Raji (cell line): ENCODE data around the gene PHF21A.
A peak's percentile ranks its signal among the peaks of the same experiment; 100 is the strongest.

Source experiments
- POLR2A ChIP-seq: IDR thresholded peaks from 2 replicates; pipeline ENCODE4 v1.6.1; 2011; ENCODE audit warnings: low read depth, low read length, control low read depth; ENCODE audit not compliant: insufficient read depth

The PHF21A gene

DNA sequence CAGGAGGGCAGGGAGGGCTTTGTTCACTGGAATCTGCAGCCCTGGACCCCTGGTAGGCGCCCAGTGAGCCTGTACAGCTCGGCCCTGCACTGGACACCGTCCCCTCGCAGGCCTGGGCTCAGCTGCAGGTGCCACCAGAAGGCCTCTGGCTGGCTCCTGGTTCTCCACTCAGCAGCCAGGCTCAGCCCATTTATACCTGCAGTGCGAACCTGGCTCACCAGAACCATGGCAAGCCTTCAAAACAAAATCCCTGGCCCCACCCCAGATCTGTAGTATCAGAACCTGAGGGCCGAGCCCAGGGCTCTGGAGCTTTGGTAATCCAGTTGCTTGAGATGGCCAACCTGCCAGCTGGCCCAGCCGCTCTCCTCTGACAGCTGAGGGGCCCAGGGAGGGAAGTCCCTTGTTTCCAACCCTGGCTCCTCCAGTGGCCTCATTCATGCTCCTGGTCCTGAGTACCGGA lies 213.3 kb downstream of the PHF21A start:
- peak; percentile 10; the same call in 1 of the 2 replicates for TF ChIP-seq POLR2A

DNA sequence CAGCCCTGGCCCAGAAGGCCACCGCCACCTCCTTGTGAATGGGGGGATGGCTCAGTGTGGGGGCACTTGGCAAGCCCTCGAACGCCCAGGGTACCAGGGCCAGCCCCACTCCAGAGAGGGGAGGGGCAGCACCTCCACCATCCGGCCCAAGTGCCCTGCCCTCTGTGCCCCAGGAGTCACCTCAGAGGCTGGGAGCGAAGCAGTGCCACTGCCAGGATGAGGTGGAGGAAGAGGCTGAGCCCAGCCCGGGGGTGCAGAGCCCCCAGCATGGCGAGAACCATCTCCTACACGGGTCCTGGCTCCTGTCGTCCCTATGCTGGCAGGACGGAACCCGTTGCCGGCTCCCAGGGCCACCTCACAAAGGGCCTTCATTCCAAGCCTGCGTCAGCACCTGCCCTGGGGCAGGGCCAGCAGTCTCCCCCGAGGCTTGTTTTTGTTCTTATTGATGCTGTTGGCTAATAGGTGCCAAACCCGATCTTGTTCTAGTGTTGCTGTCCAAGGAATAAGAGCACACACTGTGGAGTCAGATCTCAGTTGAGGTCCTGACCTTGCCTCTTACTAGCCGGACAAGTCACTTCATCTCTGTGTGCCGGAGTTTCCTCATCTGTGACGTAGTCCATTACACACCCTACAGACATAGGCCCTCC lies 214.2 kb downstream of the PHF21A start, which contains the start of gene FREY1:
Gene FREY1 (minus strand): TSS at position 307 of the 647 bp plus-strand sequence. CDS start 26 bp downstream, at position 281.
- no peak; the same call in 1 of the 2 replicates for TF ChIP-seq POLR2A

DNA sequence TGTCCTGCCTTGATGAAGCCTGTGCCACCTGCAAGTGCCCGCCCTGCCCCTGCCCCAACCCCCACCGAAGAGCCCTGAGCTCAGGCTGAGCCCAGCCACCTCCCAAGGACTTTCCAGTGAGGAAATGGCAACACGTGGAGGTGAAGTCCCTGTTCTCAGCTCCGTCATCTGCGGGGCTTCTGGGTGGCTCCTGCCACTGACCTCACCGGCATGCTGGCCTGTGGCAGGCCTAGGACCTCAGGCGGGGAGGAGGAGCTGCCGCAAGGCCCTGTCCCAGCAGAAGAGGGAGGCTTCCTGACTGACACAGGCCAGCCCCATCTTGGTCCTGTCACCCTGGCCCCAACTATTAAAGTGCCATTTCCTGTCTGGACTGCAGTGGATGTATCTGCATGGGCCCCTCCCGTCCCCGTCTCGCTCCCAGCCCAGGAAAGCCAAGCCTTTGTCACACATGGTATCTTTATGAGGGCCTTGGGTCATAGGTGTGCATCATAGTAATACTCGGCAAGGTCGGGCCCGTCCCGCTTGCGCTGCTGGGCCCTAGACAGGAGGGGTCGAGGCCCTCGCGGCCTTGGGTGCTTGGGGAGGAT lies 215.1 kb downstream of the PHF21A start:
- TF ChIP-seq POLR2A = no peak

DNA sequence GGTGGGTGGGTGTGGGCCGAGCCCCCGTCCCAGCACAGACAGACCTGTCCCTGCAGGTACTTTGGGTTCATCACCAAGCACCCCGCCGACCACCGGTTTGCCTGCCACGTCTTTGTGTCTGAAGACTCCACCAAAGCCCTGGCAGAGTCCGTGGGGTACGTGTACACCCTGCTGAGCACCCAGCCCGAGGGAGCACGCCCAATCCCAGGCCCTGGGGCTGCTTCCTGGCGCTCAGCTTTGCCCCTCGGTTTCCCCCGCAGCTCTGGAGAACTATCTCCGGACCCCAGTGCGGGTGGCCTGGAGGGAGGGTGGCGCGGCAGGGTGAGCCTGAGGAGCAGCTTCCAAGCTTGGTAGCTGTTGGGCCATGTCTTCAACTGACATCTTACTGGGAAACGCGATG lies 216.2 kb downstream of the PHF21A start:
- TF ChIP-seq POLR2A = no peak

DNA sequence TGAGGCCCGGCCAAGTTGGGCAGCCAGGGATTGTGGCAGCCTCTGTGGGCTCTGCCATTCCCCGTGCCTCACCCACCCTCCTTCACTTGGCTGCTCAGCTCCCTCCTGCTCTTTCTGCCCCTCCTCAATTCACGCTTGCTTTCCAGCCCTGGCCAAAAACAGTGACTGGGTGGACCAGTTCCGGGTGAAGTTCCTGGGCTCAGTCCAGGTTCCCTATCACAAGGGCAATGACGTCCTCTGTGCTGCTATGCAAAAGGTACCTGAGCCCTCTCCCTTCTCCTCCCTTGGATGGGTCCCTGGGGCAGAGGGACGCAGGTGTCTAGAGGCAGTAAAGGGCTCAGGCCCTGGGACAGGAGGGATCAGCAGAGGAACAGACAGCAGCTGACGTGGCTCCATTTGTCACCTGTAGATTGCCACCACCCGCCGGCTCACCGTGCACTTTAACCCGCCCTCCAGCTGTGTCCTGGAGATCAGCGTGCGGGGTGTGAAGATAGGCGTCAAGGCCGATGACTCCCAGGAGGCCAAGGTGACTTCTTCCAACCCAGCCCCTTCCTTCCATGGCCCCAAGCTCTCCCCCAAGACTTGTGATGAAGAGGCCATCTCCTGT lies 216.8 kb downstream of the PHF21A start:
- no peak for TF ChIP-seq POLR2A

DNA sequence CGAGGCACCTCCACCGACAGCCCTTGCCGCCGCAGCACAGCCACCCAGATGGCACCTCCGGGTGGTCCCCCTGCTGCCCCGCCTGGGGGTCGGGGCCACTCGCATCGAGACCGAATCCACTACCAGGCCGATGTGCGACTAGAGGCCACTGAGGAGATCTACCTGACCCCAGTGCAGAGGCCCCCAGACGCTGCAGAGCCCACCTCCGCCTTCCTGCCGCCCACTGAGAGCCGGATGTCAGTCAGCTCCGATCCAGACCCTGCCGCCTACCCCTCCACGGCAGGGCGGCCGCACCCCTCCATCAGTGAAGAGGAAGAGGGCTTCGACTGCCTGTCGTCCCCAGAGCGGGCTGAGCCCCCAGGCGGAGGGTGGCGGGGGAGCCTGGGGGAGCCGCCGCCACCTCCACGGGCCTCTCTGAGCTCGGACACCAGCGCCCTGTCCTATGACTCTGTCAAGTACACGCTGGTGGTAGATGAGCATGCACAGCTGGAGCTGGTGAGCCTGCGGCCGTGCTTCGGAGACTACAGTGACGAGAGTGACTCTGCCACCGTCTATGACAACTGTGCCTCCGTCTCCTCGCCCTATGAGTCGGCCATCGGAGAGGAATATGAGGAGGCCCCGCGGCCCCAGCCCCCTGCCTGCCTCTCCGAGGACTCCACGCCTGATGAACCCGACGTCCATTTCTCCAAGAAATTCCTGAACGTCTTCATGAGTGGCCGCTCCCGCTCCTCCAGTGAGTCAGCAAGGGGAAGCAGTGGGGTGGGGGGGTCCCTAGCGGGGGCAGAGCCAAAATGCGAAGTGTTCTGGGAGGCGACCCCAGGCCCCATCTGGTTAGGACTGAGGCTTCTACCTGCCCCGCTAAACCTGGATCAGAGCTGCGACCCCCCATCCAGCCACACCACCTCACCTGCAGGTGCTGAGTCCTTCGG lies 218.5 kb downstream of the PHF21A start:
- TF ChIP-seq POLR2A = no peak

DNA sequence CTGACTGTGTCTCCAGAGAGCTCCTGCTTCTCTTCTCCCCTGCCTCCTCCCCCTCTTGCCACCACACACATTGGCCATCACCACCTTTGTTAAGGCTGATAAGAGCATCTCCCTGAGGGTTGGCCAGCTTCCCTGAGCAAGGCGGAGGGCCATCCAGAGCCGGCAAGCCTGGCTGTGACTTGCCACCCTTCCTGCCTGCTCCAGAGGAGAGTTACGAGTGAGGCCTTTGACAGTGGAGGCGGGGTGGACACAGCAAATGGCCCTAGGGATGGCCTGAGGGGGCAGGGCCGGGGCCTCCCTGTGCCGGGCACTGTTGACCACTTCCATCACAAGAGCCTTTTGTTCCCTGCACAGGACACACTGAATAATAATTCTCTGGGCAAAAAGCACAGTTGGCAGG lies 219.6 kb downstream of the PHF21A start:
- no peak for TF ChIP-seq POLR2A

DNA sequence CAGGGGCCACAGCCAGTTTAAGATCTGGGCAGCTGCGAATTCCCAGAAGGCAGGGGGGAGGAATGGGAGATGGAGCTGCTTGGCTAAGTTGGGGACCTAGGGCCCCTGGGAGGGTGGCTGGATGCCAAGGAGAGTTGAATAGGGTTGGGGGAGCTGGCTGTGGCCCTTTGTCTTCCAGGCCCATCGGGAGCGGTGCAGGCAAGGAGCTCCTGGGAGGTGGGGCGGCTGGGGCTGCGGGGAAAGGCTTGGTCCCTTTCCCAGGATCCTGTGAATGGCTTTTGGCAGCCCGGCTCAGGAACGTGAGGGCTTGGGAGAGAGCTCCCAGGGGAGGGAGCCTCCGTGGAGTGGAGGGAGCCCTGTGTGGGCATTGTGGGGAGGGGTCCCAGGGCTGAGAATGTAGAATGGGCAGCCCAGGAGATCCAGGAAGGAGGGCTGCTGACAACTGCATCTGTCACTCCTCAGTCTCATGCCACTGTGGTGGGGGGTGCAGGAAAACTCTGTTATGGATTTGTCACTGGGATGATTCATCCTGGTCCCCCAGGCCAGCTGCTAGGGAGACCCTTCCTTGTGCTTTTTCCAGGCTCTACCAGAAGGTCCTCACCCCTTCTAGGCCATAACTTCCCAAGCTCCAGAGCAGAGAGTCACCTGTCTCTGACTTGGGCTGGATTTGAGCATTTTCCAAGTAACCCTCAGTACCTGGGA lies 220.2 kb downstream of the PHF21A start:
- no peak for TF ChIP-seq POLR2A

DNA sequence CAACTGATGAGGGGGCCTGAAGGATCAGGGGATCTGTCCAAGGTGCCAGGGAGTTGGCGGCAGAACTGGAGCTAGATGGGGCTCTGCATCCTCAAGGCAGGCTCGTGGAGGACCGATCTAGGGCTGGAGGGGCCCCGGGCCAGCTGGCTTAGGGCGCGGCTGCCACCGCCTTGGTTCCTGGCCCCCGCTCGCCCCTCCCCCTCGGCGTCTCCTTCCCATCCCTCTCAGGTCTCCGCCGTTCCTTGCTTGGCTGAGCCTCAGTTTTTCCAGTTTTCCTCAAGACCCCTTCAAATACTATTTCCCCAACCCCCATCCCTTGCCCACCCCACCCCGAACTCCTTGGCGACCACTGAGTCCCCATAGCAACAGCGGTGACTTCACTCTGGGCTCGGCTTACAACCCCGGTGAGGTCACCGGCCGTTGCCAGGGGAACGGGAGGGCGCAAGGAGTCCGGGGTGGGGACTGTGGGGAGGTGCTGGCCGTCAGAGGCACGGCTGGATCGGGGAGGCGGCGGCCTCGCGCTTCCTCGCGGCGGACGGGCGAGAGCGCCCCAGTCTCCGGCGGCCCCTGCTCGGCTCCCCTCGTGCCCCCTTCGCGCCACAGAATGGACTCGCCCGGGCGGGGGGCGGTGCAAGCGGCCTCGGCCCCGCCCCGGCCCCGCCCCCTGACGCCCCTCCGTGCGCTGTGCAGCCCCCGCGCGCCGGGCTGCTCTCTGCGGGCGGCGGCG lies 221.6 kb downstream of the PHF21A start:
- no peak for TF ChIP-seq POLR2A

DNA sequence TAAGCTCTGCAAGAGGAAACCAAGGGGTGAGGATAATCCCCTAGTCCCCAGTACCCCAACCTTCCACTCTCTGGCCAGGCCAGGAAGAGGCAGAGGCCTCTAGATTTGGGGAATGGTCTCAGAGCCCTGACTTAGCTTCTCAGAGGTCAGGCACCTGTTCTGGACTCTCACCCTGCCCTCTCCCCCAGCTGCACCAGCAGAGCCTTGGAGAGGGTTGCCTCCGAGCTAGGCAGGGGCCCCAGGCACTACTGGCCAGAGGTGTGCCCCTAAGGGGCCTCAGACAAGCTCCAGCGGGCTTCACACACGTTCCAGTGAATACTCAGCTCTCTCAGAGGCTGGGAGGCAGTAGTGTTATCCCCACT lies 222.2 kb downstream of the PHF21A start:
- TF ChIP-seq POLR2A = no peak

DNA sequence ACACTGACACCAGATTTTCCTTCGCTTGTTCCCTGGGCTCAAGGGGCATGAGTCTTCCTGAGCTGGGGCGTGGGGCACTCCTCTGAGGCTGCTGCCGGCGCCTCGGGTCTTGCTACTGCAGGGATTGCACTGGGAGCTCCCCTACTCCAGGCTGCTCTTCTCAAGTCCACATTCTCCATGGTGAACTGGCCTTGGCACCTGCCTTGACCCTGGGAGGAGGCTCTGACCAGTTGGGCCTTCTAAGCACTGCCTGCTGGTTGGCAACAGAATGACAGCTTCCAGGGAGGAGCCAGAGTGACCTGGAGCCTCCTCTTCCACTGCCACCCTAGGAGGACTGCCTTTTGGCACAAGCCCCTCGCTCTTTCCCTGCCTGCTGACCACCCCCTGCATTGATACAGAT lies 223.7 kb downstream of the PHF21A start:
- no peak for TF ChIP-seq POLR2A

DNA sequence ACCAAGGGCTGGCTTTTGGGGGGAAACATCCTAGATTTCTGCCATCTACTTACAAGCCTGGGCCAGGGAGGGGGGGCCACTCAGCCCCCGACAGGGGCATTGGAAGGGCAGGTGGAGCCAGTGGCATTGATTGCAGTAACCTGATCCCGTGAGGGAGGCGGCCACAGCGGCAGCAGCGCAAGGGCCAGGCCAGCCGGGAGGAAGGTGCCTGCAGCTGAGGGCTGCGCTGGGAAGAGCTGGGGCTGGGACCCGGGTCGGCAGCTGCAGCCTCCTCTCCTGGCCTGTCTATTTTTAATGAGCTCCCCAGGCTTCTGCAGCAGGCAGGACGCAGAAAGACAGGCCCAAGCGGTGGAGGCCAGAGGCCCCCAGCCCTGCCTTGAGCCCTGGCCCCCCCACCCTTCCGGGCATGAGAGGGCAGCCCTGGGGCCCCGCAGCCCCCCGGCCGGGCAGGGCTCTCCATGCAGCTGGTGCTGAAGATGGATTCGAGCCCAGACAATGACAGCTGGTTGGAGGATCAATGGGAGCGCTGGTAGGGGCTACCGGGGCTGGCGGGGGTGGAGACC lies 224.8 kb downstream of the PHF21A start:
- no peak for TF ChIP-seq POLR2A

DNA sequence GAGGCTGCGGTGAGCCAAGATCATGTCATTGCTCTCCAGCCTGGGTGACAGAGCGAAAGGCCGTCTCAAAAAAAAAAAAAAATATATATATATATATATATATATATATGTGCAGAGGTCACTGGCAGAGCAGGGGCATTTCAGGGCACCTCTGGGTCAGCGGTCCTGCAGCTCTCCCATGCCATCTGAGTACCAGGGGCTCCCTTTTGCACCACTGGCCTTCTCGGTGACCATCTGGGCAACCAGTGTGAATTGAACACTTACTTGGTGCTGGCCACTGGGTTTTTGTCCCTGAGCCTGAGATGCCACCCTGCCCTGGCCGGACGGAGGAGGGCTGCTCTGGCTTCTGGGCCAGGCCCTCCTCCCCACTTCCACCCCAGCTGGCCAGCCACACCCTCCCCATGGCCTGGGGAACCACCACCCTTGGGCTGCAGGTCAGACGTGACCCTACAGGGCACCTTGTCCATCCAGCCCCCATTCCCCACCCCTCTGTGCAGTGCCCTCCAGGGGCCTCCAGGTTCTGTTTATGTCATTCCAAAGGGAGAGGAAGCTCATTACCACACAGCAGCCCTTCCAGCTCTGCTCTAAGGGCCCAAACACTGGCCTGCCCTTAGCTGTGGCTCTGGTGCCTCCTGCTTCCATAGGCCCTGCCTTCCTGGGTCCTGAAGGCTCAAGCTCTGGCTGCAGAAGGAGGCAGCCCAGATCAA lies 225.5 kb downstream of the PHF21A start:
- no peak for TF ChIP-seq POLR2A
